Activated T-cell treated with anti-CD3 and anti-CD28 coated beads, Interleukin-2, amount 50 U/mL, for 4 hours (primary cell): ENCODE data around the gene MDFI. TPM values are rescaled to one million over a fixed set of nuclear protein-coding genes. Genes with fewer than 3 reads are reported as not detected.

Experiments used
- ATAC-seq, 2 donors: fragments of 200-7000 bp; cut with Tn5 transposase; one replicate each; pipeline ENCODE4 v1.10.0; 2021
- DNase-seq: peaks from one replicate; pipeline ENCODE4 v3.0.0-alpha.2; 2020
- H3K27me3 Mint-ChIP-seq: one replicate; pipeline ENCODE4 v1.8.0; 2021; ENCODE audit warnings: low read depth, mixed read lengths
- H3K36me3 Mint-ChIP-seq: one replicate; pipeline ENCODE4 v1.8.0; 2022; ENCODE audit warnings: mixed read lengths; ENCODE audit not compliant: insufficient read depth
- H3K4me1 Mint-ChIP-seq: one replicate; pipeline ENCODE4 v1.8.0; 2021; ENCODE audit warnings: low read depth, mixed read lengths
- H3K4me3 Mint-ChIP-seq: one replicate; pipeline ENCODE4 v1.8.0; 2021; ENCODE audit warnings: mild to moderate bottlenecking, moderate library complexity, mixed read lengths
- H3K9me3 Mint-ChIP-seq: one replicate; pipeline ENCODE4 v1.8.0; 2021; ENCODE audit warnings: mixed read lengths
- total RNA-seq, 3 donors: library from RNA; stranded (reverse); gene quantifications; one replicate each; pipeline ENCODE4 v1.2.1, GENCODE V29; 2021

The MDFI gene
- total RNA-seq, 3 donors from 2014 or later: 0.49 TPM; not detected in 2

GRCh38 chr6:41645007-41645618 is 6.8 kb downstream of the MDFI start:
- ATAC-seq (no peak), DNase-seq (no peak)
- peaks cover 31% of the 10 kb centered on the region for H3K27me3 Mint-ChIP-seq
- H3K4me3 Mint-ChIP-seq: no peak overlapping the region
- H3K4me1 Mint-ChIP-seq: no peaks in the 10 kb centered on the region
- no peaks in the 10 kb centered on the region for H3K36me3 Mint-ChIP-seq
- H3K9me3 Mint-ChIP-seq: no peaks in the 10 kb centered on the region

GRCh38 chr6:41646026-41646795 is 7.9 kb downstream of the MDFI start:
- ATAC-seq (no peak), DNase-seq (no peak)
- Mint-ChIP-seq H3K36me3 (no peaks in the 10 kb centered on the region), H3K4me3 (no peak overlapping the region), H3K9me3 (no peaks in the 10 kb centered on the region), H3K27me3 (peaks cover 22% of the 10 kb centered on the region), H3K4me1 (no peaks in the 10 kb centered on the region)

DNA sequence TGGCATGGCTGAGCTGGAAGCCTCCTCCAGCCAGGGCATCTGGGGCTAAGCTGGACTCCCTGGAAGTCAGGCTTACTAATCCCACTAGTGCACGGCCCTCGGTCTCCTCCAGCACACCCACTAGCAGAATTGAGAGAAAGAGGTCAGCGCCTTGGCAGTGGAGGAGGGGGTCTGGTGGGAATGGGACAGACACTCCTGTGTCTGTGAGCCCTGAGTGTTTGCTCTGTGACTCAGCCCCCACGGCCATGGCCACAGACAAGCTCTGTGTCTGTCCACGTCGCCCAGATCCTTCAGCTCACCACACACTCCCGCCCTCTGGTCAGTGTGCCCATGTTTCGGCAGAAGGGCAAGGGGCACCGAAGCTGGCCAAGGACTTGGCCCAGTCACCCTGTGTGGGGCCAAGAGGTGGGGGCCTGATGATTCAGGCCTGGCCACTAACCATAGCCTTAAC is 8.8 kb downstream of the MDFI start:
- no peak for DNase-seq
- no peaks in the 10 kb centered on the region for H3K4me1 Mint-ChIP-seq
- H3K4me3 Mint-ChIP-seq: no peak overlapping the region
- no peaks in the 10 kb centered on the region for H3K9me3 Mint-ChIP-seq
- H3K36me3 Mint-ChIP-seq: no peaks in the 10 kb centered on the region
- H3K27me3 Mint-ChIP-seq: peaks cover 21% of the 10 kb centered on the region
- ATAC-seq: no peak

DNA sequence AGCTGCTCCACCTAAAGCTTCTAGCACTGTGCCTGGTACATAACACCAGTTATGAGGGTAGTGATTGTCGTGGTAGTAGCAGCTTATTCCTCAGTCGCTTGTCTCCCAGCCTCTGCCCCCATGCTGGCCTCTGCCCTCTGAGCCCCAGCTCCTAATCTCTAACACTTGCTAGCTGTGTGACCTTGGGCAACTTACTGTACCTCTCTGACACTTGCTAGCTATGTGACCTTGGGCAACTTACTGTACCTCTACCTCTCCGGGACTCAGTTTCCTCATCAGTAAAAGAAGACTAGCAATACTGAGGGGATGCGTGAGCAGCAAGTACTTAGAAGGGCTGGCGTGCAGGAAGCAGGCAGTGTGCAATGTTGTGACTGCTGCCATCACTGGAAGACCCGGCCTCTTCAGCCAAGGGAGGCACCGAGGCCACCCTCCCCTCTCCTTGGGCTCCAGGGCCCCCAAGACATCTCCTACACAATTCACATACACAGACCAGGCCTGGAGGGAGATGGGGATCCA is 9.9 kb downstream of the MDFI start:
- Mint-ChIP-seq H3K4me1 (no peaks in the 10 kb centered on the region), H3K4me3 (no peak overlapping the region), H3K27me3 (peaks cover 20% of the 10 kb centered on the region), H3K36me3 (no peaks in the 10 kb centered on the region), H3K9me3 (no peaks in the 10 kb centered on the region)
- DNase-seq (no peak), ATAC-seq (no peak)

GRCh38 chr6:41648921-41649320 is 10.7 kb downstream of the MDFI start:
- H3K4me3 Mint-ChIP-seq: no peak overlapping the region
- no peaks in the 10 kb centered on the region for H3K4me1 Mint-ChIP-seq
- ATAC-seq: no peak
- no peaks in the 10 kb centered on the region for H3K36me3 Mint-ChIP-seq
- H3K27me3 Mint-ChIP-seq: peaks cover 20% of the 10 kb centered on the region
- no peak for DNase-seq
- no peaks in the 10 kb centered on the region for H3K9me3 Mint-ChIP-seq

DNA sequence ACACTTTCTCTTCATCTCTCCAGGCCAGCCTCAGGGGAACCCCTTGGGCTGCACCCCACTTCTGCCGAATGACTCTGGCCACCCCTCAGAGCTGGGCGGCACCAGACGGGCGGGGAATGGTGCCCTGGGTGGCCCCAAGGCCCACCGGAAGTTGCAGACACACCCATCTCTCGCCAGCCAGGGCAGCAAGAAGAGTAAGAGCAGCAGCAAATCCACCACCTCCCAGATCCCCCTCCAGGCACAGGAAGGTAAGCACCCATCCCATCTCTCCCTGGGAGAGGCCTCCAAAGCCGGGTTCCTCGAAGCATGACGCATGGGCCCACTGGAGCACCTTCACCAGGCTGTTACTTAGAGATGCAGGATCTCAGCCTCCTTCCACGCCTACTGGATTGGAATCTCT is 11.3 kb downstream of the MDFI start:
- no peak for DNase-seq
- H3K4me1 Mint-ChIP-seq: no peaks in the 10 kb centered on the region
- peaks cover 18% of the 10 kb centered on the region for H3K27me3 Mint-ChIP-seq
- H3K4me3 Mint-ChIP-seq: no peak overlapping the region
- no peaks in the 10 kb centered on the region for H3K36me3 Mint-ChIP-seq
- no peak for ATAC-seq
- no peaks in the 10 kb centered on the region for H3K9me3 Mint-ChIP-seq

- no peak for ATAC-seq
- Mint-ChIP-seq H3K4me1 (no peaks in the 10 kb centered on the region), H3K4me3 (no peak overlapping the region), H3K27me3 (peaks cover 15% of the 10 kb centered on the region), H3K9me3 (no peaks in the 10 kb centered on the region), H3K36me3 (no peaks in the 10 kb centered on the region)
- no peak for DNase-seq
These were observed 11.9 kb downstream of the MDFI start for GRCh38 chr6:41650120-41650519.

GRCh38 chr6:41651246-41651961 is 13.1 kb downstream of the MDFI start:
- Mint-ChIP-seq H3K27me3 (peaks cover 10% of the 10 kb centered on the region), H3K4me1 (no peaks in the 10 kb centered on the region), H3K4me3 (no peak overlapping the region), H3K9me3 (no peaks in the 10 kb centered on the region), H3K36me3 (no peaks in the 10 kb centered on the region)
- ATAC-seq: no peak
- DNase-seq: no peak

- Mint-ChIP-seq H3K4me1 (no peaks in the 10 kb centered on the region), H3K4me3 (no peak overlapping the region), H3K36me3 (no peaks in the 10 kb centered on the region), H3K27me3 (peaks cover 8% of the 10 kb centered on the region), H3K9me3 (no peaks in the 10 kb centered on the region)
- DNase-seq: no peak
- no peak for ATAC-seq
These were observed 13.8 kb downstream of the MDFI start for GRCh38 chr6:41651962-41652657.

- peaks cover 15% of the 10 kb centered on the region for H3K27me3 Mint-ChIP-seq
- ATAC-seq: no peak
- no peak overlapping the region for H3K4me3 Mint-ChIP-seq
- DNase-seq: no peak
- H3K4me1 Mint-ChIP-seq: no peaks in the 10 kb centered on the region
- no peaks in the 10 kb centered on the region for H3K9me3 Mint-ChIP-seq
- H3K36me3 Mint-ChIP-seq: no peaks in the 10 kb centered on the region
These were observed 14.8 kb downstream of the MDFI start for GRCh38 chr6:41652866-41653652.

GRCh38 chr6:41653691-41654090 is 15.4 kb downstream of the MDFI start:
- ATAC-seq (no peak), DNase-seq (no peak)
- no peaks in the 10 kb centered on the region for H3K9me3 Mint-ChIP-seq
- no peaks in the 10 kb centered on the region for H3K4me1 Mint-ChIP-seq
- H3K27me3 Mint-ChIP-seq: peaks cover 19% of the 10 kb centered on the region
- no peaks in the 10 kb centered on the region for H3K36me3 Mint-ChIP-seq
- H3K4me3 Mint-ChIP-seq: no peak overlapping the region

DNA sequence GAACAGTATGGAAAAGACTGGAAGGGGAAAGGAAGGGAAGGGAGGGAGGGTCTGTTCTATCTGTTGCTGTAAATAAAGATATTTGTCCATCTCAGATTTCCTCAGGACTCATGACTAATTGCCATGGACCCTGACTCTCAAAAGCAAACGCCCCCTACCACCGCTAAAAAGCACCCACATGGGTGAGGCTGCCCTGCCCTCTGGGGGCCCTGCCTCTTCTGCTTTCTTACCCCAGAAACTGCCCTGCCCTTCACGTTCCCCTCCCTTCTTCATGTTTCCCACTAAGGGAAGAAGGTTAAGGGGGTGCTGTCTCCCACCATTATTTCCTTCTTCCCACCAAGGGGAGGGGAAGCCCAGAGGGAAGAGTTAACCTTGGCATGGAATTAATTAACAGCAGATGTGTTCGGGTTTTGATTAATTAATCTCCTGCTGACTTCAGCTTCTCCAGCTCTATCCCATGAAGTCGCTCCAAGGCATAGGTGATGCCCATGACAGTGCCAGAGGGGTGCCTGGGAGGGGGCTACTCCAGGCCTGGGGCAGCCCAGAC is 16.0 kb downstream of the MDFI start:
- DNase-seq (no peak), ATAC-seq (no peak)
- H3K36me3 Mint-ChIP-seq: no peaks in the 10 kb centered on the region
- no peaks in the 10 kb centered on the region for H3K4me1 Mint-ChIP-seq
- peaks cover 22% of the 10 kb centered on the region for H3K27me3 Mint-ChIP-seq
- H3K4me3 Mint-ChIP-seq: no peak overlapping the region
- no peaks in the 10 kb centered on the region for H3K9me3 Mint-ChIP-seq

DNA sequence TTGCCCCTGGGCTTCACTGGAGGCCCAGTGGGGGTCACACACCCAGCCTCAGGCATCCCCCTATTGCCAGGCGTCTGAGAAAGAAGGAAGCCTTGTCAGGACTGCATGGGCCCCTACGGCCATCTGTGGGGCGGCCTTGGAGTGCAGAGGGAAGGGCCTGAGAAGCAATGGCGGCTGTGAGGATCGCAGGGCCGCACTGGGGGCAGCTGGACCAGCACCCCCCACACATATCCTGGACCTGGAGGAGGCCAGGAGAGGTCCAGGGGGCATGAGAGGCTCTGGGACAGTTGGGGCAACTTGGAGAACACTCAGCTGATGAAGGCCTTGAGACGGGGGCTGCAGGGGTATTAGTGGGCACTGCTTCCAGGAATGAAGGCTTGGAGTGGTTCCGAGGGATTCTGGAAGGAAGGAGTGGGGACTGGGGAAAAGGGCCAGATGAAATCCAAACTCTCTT is 16.5 kb downstream of the MDFI start:
- H3K9me3 Mint-ChIP-seq: no peaks in the 10 kb centered on the region
- ATAC-seq (no peak), DNase-seq (no peak)
- H3K4me1 Mint-ChIP-seq: no peaks in the 10 kb centered on the region
- H3K4me3 Mint-ChIP-seq: no peak overlapping the region
- no peaks in the 10 kb centered on the region for H3K36me3 Mint-ChIP-seq
- peaks cover 21% of the 10 kb centered on the region for H3K27me3 Mint-ChIP-seq
